IPS-20b (cell line): ENCODE data around the gene FER1L5.

Source experiments
- H3K27ac ChIP-seq: one replicate; pipeline ENCODE4 v1.5.1; 2013; ENCODE audit warnings: low read length
- H3K27me3 ChIP-seq: 2 replicates; pipeline ENCODE4 v1.6.1; 2013; ENCODE audit warnings: mild to moderate bottlenecking, low read length, inconsistent platforms; ENCODE audit not compliant: insufficient read depth
- H3K36me3 ChIP-seq: 2 replicates; pipeline ENCODE4 v1.6.1; 2013; ENCODE audit warnings: low read depth, mild to moderate bottlenecking, inconsistent platforms, low read length, moderate library complexity; ENCODE audit not compliant: insufficient read depth
- H3K4me1 ChIP-seq: 2 replicates; pipeline ENCODE4 v1.6.1; 2013; ENCODE audit warnings: mild to moderate bottlenecking, control low read depth, inconsistent platforms, low read length, moderate library complexity; ENCODE audit not compliant: insufficient read depth
- H3K4me3 ChIP-seq: 2 replicates; pipeline ENCODE4 v1.5.1; 2013; ENCODE audit warnings: mild to moderate bottlenecking, low read length, inconsistent platforms
- H3K9ac ChIP-seq: 2 replicates; pipeline ENCODE4 v1.6.1; 2013; ENCODE audit warnings: low read depth, mild to moderate bottlenecking, inconsistent platforms, low read length, moderate library complexity
- H3K9me3 ChIP-seq: 2 replicates; pipeline ENCODE4 v1.6.1; 2013; ENCODE audit warnings: mild to moderate bottlenecking, low read depth, low read length, inconsistent platforms; ENCODE audit not compliant: insufficient read depth

FER1L5 gene

GRCh38 chr2:96685577-96686459, 43.3 kb downstream of the FER1L5 start:
- no peaks in the 10 kb centered on the region for H3K27me3 ChIP-seq
- no peaks in the 10 kb centered on the region for H3K9me3 ChIP-seq
- H3K36me3 ChIP-seq: no peaks in the 10 kb centered on the region
- H3K4me3 ChIP-seq: no peak overlapping the region
- no peak overlapping the region for H3K27ac ChIP-seq
- no peak overlapping the region for H3K9ac ChIP-seq
- no peaks in the 10 kb centered on the region for H3K4me1 ChIP-seq

GRCh38 chr2:96687266-96687665, 44.7 kb downstream of the FER1L5 start:
- no peaks in the 10 kb centered on the region for H3K27me3 ChIP-seq
- H3K27ac ChIP-seq: no peak overlapping the region
- no peaks in the 10 kb centered on the region for H3K36me3 ChIP-seq
- H3K4me3 ChIP-seq: no peak overlapping the region
- no peak overlapping the region for H3K9ac ChIP-seq
- no peaks in the 10 kb centered on the region for H3K9me3 ChIP-seq
- no peaks in the 10 kb centered on the region for H3K4me1 ChIP-seq

- H3K9me3 ChIP-seq: no peaks in the 10 kb centered on the region
- no peak overlapping the region for H3K9ac ChIP-seq
- no peaks in the 10 kb centered on the region for H3K27me3 ChIP-seq
- no peak overlapping the region for H3K27ac ChIP-seq
- H3K36me3 ChIP-seq: no peaks in the 10 kb centered on the region
- H3K4me1 ChIP-seq: no peaks in the 10 kb centered on the region
- H3K4me3 ChIP-seq: no peak overlapping the region
These were observed 45.4 kb downstream of the FER1L5 start for GRCh38 chr2:96687711-96688640.

GRCh38 chr2:96688649-96689430, 46.3 kb downstream of the FER1L5 start:
- H3K9me3 ChIP-seq: no peaks in the 10 kb centered on the region
- no peaks in the 10 kb centered on the region for H3K27me3 ChIP-seq
- H3K4me3 ChIP-seq: no peak overlapping the region
- H3K9ac ChIP-seq: no peak overlapping the region
- no peaks in the 10 kb centered on the region for H3K36me3 ChIP-seq
- H3K27ac ChIP-seq: no peak overlapping the region
- no peaks in the 10 kb centered on the region for H3K4me1 ChIP-seq

- H3K9ac ChIP-seq: no peak overlapping the region
- no peaks in the 10 kb centered on the region for H3K9me3 ChIP-seq
- no peak overlapping the region for H3K4me3 ChIP-seq
- H3K27me3 ChIP-seq: no peaks in the 10 kb centered on the region
- no peak overlapping the region for H3K27ac ChIP-seq
- H3K4me1 ChIP-seq: no peaks in the 10 kb centered on the region
- H3K36me3 ChIP-seq: no peaks in the 10 kb centered on the region
These were observed 46.9 kb downstream of the FER1L5 start for GRCh38 chr2:96689431-96689991.

- Histone ChIP-seq H3K27ac (no peak overlapping the region), H3K4me3 (no peak overlapping the region), H3K9me3 (no peaks in the 10 kb centered on the region), H3K36me3 (no peaks in the 10 kb centered on the region), H3K4me1 (no peaks in the 10 kb centered on the region), H3K9ac (no peak overlapping the region), H3K27me3 (no peaks in the 10 kb centered on the region)
These were observed 47.9 kb downstream of the FER1L5 start for GRCh38 chr2:96690306-96691021.

- H3K9ac ChIP-seq: no peak overlapping the region
- no peak overlapping the region for H3K4me3 ChIP-seq
- no peaks in the 10 kb centered on the region for H3K36me3 ChIP-seq
- no peaks in the 10 kb centered on the region for H3K27me3 ChIP-seq
- no peak overlapping the region for H3K27ac ChIP-seq
- no peaks in the 10 kb centered on the region for H3K4me1 ChIP-seq
- no peaks in the 10 kb centered on the region for H3K9me3 ChIP-seq
These were observed 48.6 kb downstream of the FER1L5 start for GRCh38 chr2:96691022-96691612.

- no peak overlapping the region for H3K9ac ChIP-seq
- H3K27me3 ChIP-seq: no peaks in the 10 kb centered on the region
- no peaks in the 10 kb centered on the region for H3K9me3 ChIP-seq
- H3K4me1 ChIP-seq: no peaks in the 10 kb centered on the region
- H3K4me3 ChIP-seq: no peak overlapping the region
- H3K36me3 ChIP-seq: no peaks in the 10 kb centered on the region
- H3K27ac ChIP-seq: no peak overlapping the region
These were observed 49.8 kb downstream of the FER1L5 start for GRCh38 chr2:96692094-96692971.

GRCh38 chr2:96693286-96694200, 51.0 kb downstream of the FER1L5 start:
- H3K9ac ChIP-seq: no peak overlapping the region
- no peak overlapping the region for H3K27ac ChIP-seq
- H3K9me3 ChIP-seq: no peaks in the 10 kb centered on the region
- H3K27me3 ChIP-seq: no peaks in the 10 kb centered on the region
- no peaks in the 10 kb centered on the region for H3K4me1 ChIP-seq
- H3K4me3 ChIP-seq: no peak overlapping the region
- H3K36me3 ChIP-seq: no peaks in the 10 kb centered on the region
